SIG-M5 (cell line): Measurements from ENCODE around the gene EPHB3.
"Not testable (repeated sequence)": the region's sequence is repeated elsewhere in the genome, so short reads cannot be mapped to it uniquely, and the experiment has no call there.

Experiments
- DNase-seq: peaks from one replicate; lab custom pipeline; 2025; lab: John Stamatoyannopoulos, UW

Gene EPHB3

GRCh38 chr3:184600685-184601377 is 39.2 kb downstream of the EPHB3 start:
- DNase-seq = no peak

GRCh38 chr3:184601576-184602371 is 40.2 kb downstream of the EPHB3 start:
- DNase-seq = no peak

GRCh38 chr3:184602372-184603150 is 41.0 kb downstream of the EPHB3 start:
- DNase-seq = no peak

- no peak for DNase-seq
These were observed 41.8 kb downstream of the EPHB3 start for GRCh38 chr3:184603151-184604030.

- DNase-seq = no peak
These were observed 42.5 kb downstream of the EPHB3 start for GRCh38 chr3:184604039-184604601.

- DNase-seq = no peak
These were observed 43.2 kb downstream of the EPHB3 start for GRCh38 chr3:184604615-184605290.

GRCh38 chr3:184608209-184608608 is 46.6 kb downstream of the EPHB3 start:
- no peak for DNase-seq

GRCh38 chr3:184609476-184610244 is 48.1 kb downstream of the EPHB3 start:
- no peak for DNase-seq

GRCh38 chr3:184610245-184610871 is 48.8 kb downstream of the EPHB3 start:
- DNase-seq = no peak

- no peak for DNase-seq
These were observed 50.2 kb downstream of the EPHB3 start for GRCh38 chr3:184611607-184612281.

GRCh38 chr3:184615396-184615795 is 53.8 kb downstream of the EPHB3 start:
- DNase-seq = no peak

GRCh38 chr3:184616436-184616835 is 54.9 kb downstream of the EPHB3 start:
- no peak for DNase-seq

- not testable (repeated sequence) for DNase-seq
These were observed 55.7 kb downstream of the EPHB3 start for GRCh38 chr3:184617306-184617705.

GRCh38 chr3:184618811-184619210 is 57.2 kb downstream of the EPHB3 start:
- DNase-seq = no peak

GRCh38 chr3:184619369-184619768 is 57.8 kb downstream of the EPHB3 start:
- no peak for DNase-seq

GRCh38 chr3:184619787-184620430 is 58.3 kb downstream of the EPHB3 start:
- DNase-seq = no peak

GRCh38 chr3:184620475-184621119 is 59.0 kb downstream of the EPHB3 start:
- DNase-seq = no peak

- not testable (repeated sequence) for DNase-seq
These were observed 60.6 kb downstream of the EPHB3 start for GRCh38 chr3:184622156-184622555.
